ENCODE data around the gene TMEM169. TPM values are rescaled to one million over a fixed set of nuclear protein-coding genes. Genes with fewer than 3 reads are reported as not detected.
A peak's percentile ranks its signal among the peaks of the same experiment; 100 is the strongest.

TMEM169 gene
- total and polyA plus RNA-seq, 9 of the 15 experiments (the other 6 are each of a cell fraction or from before 2014, with no cell fraction given), result 0.01 to 0.09 (median 0.04) TPM; not detected in 5

GRCh38 chr2:216081487-216082116 is at the start of gene TMEM169, which contains the start of gene PECR (continued):
- TF ChIP-seq, protein P1, sequence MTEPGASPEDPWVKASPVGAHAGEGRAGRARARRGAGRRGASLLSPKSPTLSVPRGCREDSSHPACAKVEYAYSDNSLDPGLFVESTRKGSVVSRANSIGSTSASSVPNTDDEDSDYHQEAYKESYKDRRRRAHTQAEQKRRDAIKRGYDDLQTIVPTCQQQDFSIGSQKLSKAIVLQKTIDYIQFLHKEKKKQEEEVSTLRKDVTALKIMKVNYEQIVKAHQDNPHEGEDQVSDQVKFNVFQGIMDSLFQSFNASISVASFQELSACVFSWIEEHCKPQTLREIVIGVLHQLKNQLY (CRISPR knock-in tag; conservative IDR thresholded peaks at IDR 0.05), result no peak
- TF ChIP-seq SLC30A9 (CRISPR knock-in tag; IDR thresholded peaks at IDR 0.05) (no peak), AFF1 (IDR thresholded peaks at IDR 0.05; ENCODE audit: low read depth in 1 of 2, partially characterized antibody in 2 of 2) (no peak), ZNF282 (CRISPR knock-in tag; IDR thresholded peaks at IDR 0.05) (no peak), ZNF384 (IDR thresholded peaks at IDR 0.05; ENCODE audit: low read depth, low read length) (no peak), CEBPB (tag; IDR thresholded peaks at IDR 0.05) (no peak), CREBBP (IDR thresholded peaks at IDR 0.05; ENCODE audit: low read depth, low read length) (no peak), ZNF347 (CRISPR knock-in tag; IDR thresholded peaks at IDR 0.05; ENCODE audit: low read depth) (no peak), MTA3 (IDR thresholded peaks at IDR 0.05; ENCODE audit: borderline replicate concordance) (0 out of 2 replicates have a peak, but pooled peaks have one; percentile 51), RFX5 (IDR thresholded peaks at IDR 0.05; ENCODE audit: low read depth, low read length) (no peak), KLF1 (tag; IDR thresholded peaks at IDR 0.05) (no peak), ATF7 (IDR thresholded peaks at IDR 0.05) (peak; percentile 25; the same call in 1 of the 2 replicates), CEBPG (CRISPR knock-in tag; IDR thresholded peaks at IDR 0.05) (no peak), CEBPG (tag; conservative IDR thresholded peaks at IDR 0.05 in 1 of 2, IDR thresholded peaks at IDR 0.05 in 1 of 2) (no peak)
- TF ChIP-seq, protein P2, sequence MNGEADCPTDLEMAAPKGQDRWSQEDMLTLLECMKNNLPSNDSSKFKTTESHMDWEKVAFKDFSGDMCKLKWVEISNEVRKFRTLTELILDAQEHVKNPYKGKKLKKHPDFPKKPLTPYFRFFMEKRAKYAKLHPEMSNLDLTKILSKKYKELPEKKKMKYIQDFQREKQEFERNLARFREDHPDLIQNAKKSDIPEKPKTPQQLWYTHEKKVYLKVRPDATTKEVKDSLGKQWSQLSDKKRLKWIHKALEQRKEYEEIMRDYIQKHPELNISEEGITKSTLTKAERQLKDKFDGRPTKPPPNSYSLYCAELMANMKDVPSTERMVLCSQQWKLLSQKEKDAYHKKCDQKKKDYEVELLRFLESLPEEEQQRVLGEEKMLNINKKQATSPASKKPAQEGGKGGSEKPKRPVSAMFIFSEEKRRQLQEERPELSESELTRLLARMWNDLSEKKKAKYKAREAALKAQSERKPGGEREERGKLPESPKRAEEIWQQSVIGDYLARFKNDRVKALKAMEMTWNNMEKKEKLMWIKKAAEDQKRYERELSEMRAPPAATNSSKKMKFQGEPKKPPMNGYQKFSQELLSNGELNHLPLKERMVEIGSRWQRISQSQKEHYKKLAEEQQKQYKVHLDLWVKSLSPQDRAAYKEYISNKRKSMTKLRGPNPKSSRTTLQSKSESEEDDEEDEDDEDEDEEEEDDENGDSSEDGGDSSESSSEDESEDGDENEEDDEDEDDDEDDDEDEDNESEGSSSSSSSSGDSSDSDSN (IDR thresholded peaks at IDR 0.05; ENCODE audit: borderline replicate concordance in 1 of 2, low read depth in 2 of 2, low read length in 2 of 2), result 0 out of 4 replicates have a peak, but pooled peaks of 1 of the 2 experiments have one; percentile 46
- TF ChIP-seq, protein P3, sequence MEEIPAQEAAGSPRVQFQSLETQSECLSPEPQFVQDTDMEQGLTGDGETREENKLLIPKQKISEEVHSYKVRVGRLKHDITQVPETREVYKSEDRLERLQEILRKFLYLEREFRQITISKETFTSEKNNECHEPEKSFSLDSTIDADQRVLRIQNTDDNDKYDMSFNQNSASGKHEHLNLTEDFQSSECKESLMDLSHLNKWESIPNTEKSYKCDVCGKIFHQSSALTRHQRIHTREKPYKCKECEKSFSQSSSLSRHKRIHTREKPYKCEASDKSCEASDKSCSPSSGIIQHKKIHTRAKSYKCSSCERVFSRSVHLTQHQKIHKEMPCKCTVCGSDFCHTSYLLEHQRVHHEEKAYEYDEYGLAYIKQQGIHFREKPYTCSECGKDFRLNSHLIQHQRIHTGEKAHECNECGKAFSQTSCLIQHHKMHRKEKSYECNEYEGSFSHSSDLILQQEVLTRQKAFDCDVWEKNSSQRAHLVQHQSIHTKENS (CRISPR knock-in tag; IDR thresholded peaks at IDR 0.05), result no peak
- TF ChIP-seq, protein P4, sequence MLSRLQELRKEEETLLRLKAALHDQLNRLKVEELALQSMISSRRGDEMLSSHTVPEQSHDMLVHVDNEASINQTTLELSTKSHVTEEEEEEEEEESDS (CRISPR knock-in tag; IDR thresholded peaks at IDR 0.05), result no peak
- TF ChIP-seq, protein P5, sequence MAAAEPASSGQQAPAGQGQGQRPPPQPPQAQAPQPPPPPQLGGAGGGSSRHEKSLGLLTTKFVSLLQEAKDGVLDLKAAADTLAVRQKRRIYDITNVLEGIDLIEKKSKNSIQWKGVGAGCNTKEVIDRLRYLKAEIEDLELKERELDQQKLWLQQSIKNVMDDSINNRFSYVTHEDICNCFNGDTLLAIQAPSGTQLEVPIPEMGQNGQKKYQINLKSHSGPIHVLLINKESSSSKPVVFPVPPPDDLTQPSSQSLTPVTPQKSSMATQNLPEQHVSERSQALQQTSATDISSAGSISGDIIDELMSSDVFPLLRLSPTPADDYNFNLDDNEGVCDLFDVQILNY (CRISPR knock-in tag; IDR thresholded peaks at IDR 0.05), result peak; percentile 49; the same call in 1 of the 2 replicates

Data from K562 (cell line).